Measurements from ENCODE around the gene ANGPTL3.
"Not testable (repeated sequence)": the region's sequence is repeated elsewhere in the genome, so short reads cannot be mapped to it uniquely, and the experiment has no call there.

The ANGPTL3 gene

GRCh38 chr1:62597281-62597680 lies at the start of gene ANGPTL3:
Gene ANGPTL3 (plus strand): TSS chr1:62597520. CDS start chr1:62597567, 47 bp downstream.
- Mint-ChIP-seq H3K4me3 (no peak within 1 kb of the TSS), H3K4me1 (ENCODE audit: low read depth) (no peaks in the 10 kb centered on the region), H3K27ac (no peak within 1 kb of the TSS), H3K9me3 (ENCODE audit: low read depth) (no peaks in the 10 kb centered on the region), H3K27me3 (no peaks in the 10 kb centered on the region), H3K36me3 (no peaks in the 10 kb centered on the region)

GRCh38 chr1:62561306-62561705 lies 36.0 kb upstream of the ANGPTL3 start:
- Mint-ChIP-seq H3K9me3 (ENCODE audit: low read depth) (no peaks in the 10 kb centered on the region), H3K27ac (no peak overlapping the region), H3K4me1 (ENCODE audit: low read depth) (no peaks in the 10 kb centered on the region), H3K27me3 (no peaks in the 10 kb centered on the region), H3K4me3 (no peak overlapping the region), H3K36me3 (peaks cover 11% of the 10 kb centered on the region)

- H3K27ac Mint-ChIP-seq: not testable (repeated sequence)
These were observed 30.1 kb upstream of the ANGPTL3 start for GRCh38 chr1:62567182-62567581.

GRCh38 chr1:62567926-62568325 lies 29.4 kb upstream of the ANGPTL3 start:
- H3K27me3 Mint-ChIP-seq; H3K27ac Mint-ChIP-seq; H3K9me3 Mint-ChIP-seq (ENCODE audit: low read depth); H3K4me1 Mint-ChIP-seq (ENCODE audit: low read depth); H3K4me3 Mint-ChIP-seq: not testable (repeated sequence)
- H3K36me3 Mint-ChIP-seq: peaks cover 21% of the 10 kb centered on the region

More at GRCh38 chr1:62567182-62567581, 30.1 kb upstream of the ANGPTL3 start:
- peaks cover 21% of the 10 kb centered on the region for H3K36me3 Mint-ChIP-seq
- not testable (repeated sequence) for H3K9me3 Mint-ChIP-seq (ENCODE audit: low read depth); H3K27me3 Mint-ChIP-seq; H3K4me1 Mint-ChIP-seq (ENCODE audit: low read depth); H3K4me3 Mint-ChIP-seq

- not testable (repeated sequence) for H3K9me3 Mint-ChIP-seq (ENCODE audit: low read depth); H3K27me3 Mint-ChIP-seq; H3K4me1 Mint-ChIP-seq (ENCODE audit: low read depth); H3K4me3 Mint-ChIP-seq; H3K27ac Mint-ChIP-seq
- peaks cover 17% of the 10 kb centered on the region for H3K36me3 Mint-ChIP-seq
These were observed 25.8 kb upstream of the ANGPTL3 start for GRCh38 chr1:62571517-62571916.

- H3K36me3 Mint-ChIP-seq: peaks cover 17% of the 10 kb centered on the region
- no peaks in the 10 kb centered on the region for H3K27me3 Mint-ChIP-seq
These were observed 24.8 kb upstream of the ANGPTL3 start for GRCh38 chr1:62572476-62572875.

GRCh38 chr1:62573675-62574074 lies 23.6 kb upstream of the ANGPTL3 start:
- Mint-ChIP-seq H3K4me3 (no peak overlapping the region), H3K36me3 (peaks cover 14% of the 10 kb centered on the region), H3K4me1 (ENCODE audit: low read depth) (no peaks in the 10 kb centered on the region), H3K9me3 (ENCODE audit: low read depth) (no peaks in the 10 kb centered on the region), H3K27me3 (no peaks in the 10 kb centered on the region), H3K27ac (no peak overlapping the region)

More at GRCh38 chr1:62572476-62572875, 24.8 kb upstream of the ANGPTL3 start:
- Mint-ChIP-seq H3K9me3 (ENCODE audit: low read depth) (no peaks in the 10 kb centered on the region), H3K27ac (no peak overlapping the region), H3K4me1 (ENCODE audit: low read depth) (no peaks in the 10 kb centered on the region), H3K4me3 (no peak overlapping the region)

GRCh38 chr1:62585469-62586155 lies 11.7 kb upstream of the ANGPTL3 start:
- H3K27me3 Mint-ChIP-seq: no peaks in the 10 kb centered on the region
- no peak overlapping the region for H3K4me3 Mint-ChIP-seq
- no peaks in the 10 kb centered on the region for H3K4me1 Mint-ChIP-seq (ENCODE audit: low read depth)
- no peaks in the 10 kb centered on the region for H3K9me3 Mint-ChIP-seq (ENCODE audit: low read depth)
- H3K27ac Mint-ChIP-seq: no peak overlapping the region
- peaks cover 20% of the 10 kb centered on the region for H3K36me3 Mint-ChIP-seq

GRCh38 chr1:62588000-62588399 lies 9.3 kb upstream of the ANGPTL3 start:
- Mint-ChIP-seq H3K27me3 (no peaks in the 10 kb centered on the region), H3K4me1 (ENCODE audit: low read depth) (no peaks in the 10 kb centered on the region), H3K36me3 (peaks cover 19% of the 10 kb centered on the region), H3K9me3 (ENCODE audit: low read depth) (no peaks in the 10 kb centered on the region), H3K4me3 (no peak overlapping the region), H3K27ac (no peak overlapping the region)

- Mint-ChIP-seq H3K27ac (no peak overlapping the region), H3K4me1 (ENCODE audit: low read depth) (no peaks in the 10 kb centered on the region), H3K36me3 (peaks cover 19% of the 10 kb centered on the region), H3K4me3 (no peak overlapping the region), H3K9me3 (ENCODE audit: low read depth) (no peaks in the 10 kb centered on the region), H3K27me3 (no peaks in the 10 kb centered on the region)
These were observed 8.0 kb upstream of the ANGPTL3 start for GRCh38 chr1:62589321-62589720.

GRCh38 chr1:62590255-62590969 lies 6.9 kb upstream of the ANGPTL3 start:
- H3K27me3 Mint-ChIP-seq: no peaks in the 10 kb centered on the region
- H3K36me3 Mint-ChIP-seq: peaks cover 14% of the 10 kb centered on the region
- H3K4me1 Mint-ChIP-seq (ENCODE audit: low read depth): no peaks in the 10 kb centered on the region
- no peak overlapping the region for H3K27ac Mint-ChIP-seq
- H3K4me3 Mint-ChIP-seq: no peak overlapping the region
- H3K9me3 Mint-ChIP-seq (ENCODE audit: low read depth): no peaks in the 10 kb centered on the region

GRCh38 chr1:62590970-62591368 lies 6.4 kb upstream of the ANGPTL3 start:
- no peaks in the 10 kb centered on the region for H3K27me3 Mint-ChIP-seq
- H3K9me3 Mint-ChIP-seq (ENCODE audit: low read depth): no peaks in the 10 kb centered on the region
- H3K4me1 Mint-ChIP-seq (ENCODE audit: low read depth): no peaks in the 10 kb centered on the region
- no peak overlapping the region for H3K27ac Mint-ChIP-seq
- no peak overlapping the region for H3K4me3 Mint-ChIP-seq
- peaks cover 10% of the 10 kb centered on the region for H3K36me3 Mint-ChIP-seq

- H3K36me3 Mint-ChIP-seq: peaks cover 8% of the 10 kb centered on the region
- H3K4me3 Mint-ChIP-seq: no peak overlapping the region
- H3K27ac Mint-ChIP-seq: no peak overlapping the region
- H3K4me1 Mint-ChIP-seq (ENCODE audit: low read depth): no peaks in the 10 kb centered on the region
- no peaks in the 10 kb centered on the region for H3K27me3 Mint-ChIP-seq
- no peaks in the 10 kb centered on the region for H3K9me3 Mint-ChIP-seq (ENCODE audit: low read depth)
These were observed 3.4 kb upstream of the ANGPTL3 start for GRCh38 chr1:62593825-62594394.

- Mint-ChIP-seq H3K27me3 (no peaks in the 10 kb centered on the region), H3K27ac (no peak overlapping the region), H3K9me3 (ENCODE audit: low read depth) (no peaks in the 10 kb centered on the region), H3K4me3 (no peak overlapping the region), H3K36me3 (peaks cover 3% of the 10 kb centered on the region), H3K4me1 (ENCODE audit: low read depth) (no peaks in the 10 kb centered on the region)
These were observed 1.7 kb upstream of the ANGPTL3 start for GRCh38 chr1:62595647-62596046.

- H3K27me3 Mint-ChIP-seq: no peaks in the 10 kb centered on the region
- no peak overlapping the region for H3K27ac Mint-ChIP-seq
- no peaks in the 10 kb centered on the region for H3K9me3 Mint-ChIP-seq (ENCODE audit: low read depth)
- H3K4me3 Mint-ChIP-seq: no peak overlapping the region
- no peaks in the 10 kb centered on the region for H3K36me3 Mint-ChIP-seq
- H3K4me1 Mint-ChIP-seq (ENCODE audit: low read depth): no peaks in the 10 kb centered on the region
These were observed 1.7 kb downstream of the ANGPTL3 start for GRCh38 chr1:62599044-62599443.
